ENCODE data around the gene MISP.

The MISP gene

GRCh38 chr19:801861-802497 lies 51.1 kb downstream of the MISP start:
- H3K4me3 ChIP-seq (replicated peaks in 1 of 2; ENCODE audit: low read depth in 2 of 2, low read length in 2 of 2): peak overlapping the region; percentile 34 to 44
- DNase-seq (ENCODE audit: low read depth in 2 of 2): peak; percentile 66 to 85
- no peak for TF ChIP-seq CTCF (IDR thresholded peaks at IDR 0.05; ENCODE audit: low read depth, low read length)

DNA sequence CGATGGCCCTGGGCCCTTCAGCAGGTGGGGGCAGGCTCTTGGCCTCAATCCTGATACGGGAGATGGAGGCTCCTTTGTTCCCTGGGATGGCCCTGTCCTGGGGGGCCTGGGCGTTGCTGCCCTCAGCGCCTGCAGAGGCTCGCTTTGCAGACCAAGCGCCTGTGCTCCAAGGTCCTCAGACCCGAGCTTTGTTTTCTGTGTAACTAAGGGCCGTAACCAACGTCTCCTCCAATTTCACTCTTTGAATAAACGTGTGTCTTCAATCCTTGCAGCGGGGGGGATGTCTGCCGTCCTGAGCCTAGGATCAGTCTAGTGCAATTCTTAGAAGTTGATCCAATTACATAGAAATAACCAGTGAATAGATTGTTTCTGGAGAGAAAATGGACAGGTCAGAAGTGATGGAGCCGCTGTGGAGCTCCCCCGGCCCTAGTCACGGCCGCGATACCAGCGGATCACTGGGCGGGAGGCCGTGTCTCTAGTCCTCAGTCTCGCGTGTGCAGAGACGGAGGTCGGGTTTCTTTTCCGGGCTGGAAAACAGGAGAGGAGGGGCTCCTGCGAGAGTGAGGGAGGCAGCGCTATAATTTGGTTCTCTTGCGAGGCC lies 51.7 kb downstream of the MISP start:
- peak overlapping the region; percentile 34 to 44 for H3K4me3 ChIP-seq (replicated peaks in 1 of 2; ENCODE audit: low read depth in 2 of 2, low read length in 2 of 2)
- TF ChIP-seq CTCF (IDR thresholded peaks at IDR 0.05; ENCODE audit: low read depth, low read length): no peak
- peak in 1 of 2 donors; percentile 54 for DNase-seq (ENCODE audit: low read depth in 2 of 2)

- no peak for TF ChIP-seq CTCF (IDR thresholded peaks at IDR 0.05; ENCODE audit: low read depth, low read length)
- H3K4me3 ChIP-seq (replicated peaks in 1 of 2; ENCODE audit: low read depth in 2 of 2, low read length in 2 of 2): peak overlapping the region in 1 of 2 donors; percentile 44
- DNase-seq (ENCODE audit: low read depth in 2 of 2): no peak
Measured at GRCh38 chr19:803099-803561, 52.2 kb downstream of the MISP start.

DNA sequence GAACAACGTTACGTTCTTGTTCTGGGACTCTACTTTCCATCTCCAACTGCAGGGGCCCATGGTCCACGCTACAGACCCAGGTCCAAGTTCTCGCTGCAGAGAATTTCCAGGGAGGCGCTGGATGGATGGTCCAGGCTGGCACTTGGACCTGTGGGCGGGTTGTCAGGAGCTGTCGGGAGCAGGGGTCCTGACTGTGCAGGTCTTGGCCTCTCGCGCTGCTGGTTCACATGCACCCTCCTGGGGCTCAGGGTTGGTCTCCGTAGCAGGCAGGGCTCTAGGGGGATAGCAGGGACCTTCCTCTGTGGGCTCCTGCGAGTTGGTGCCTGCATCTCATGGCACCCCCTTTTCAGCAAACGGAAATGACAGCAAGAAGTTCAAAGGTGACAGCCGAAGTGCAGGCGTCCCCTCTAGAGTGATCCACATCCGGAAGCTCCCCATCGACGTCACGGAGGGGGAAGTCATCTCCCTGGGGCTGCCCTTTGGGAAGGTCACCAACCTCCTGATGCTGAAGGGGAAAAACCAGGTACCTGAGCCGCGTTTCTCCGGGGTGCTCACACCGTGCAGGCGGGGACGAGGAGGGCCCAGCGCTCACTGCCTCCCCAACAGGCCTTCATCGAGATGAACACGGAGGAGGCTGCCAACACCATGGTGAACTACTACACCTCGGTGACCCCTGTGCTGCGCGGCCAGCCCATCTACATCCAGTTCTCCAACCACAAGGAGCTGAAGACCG lies 52.9 kb downstream of the MISP start:
- DNase-seq (ENCODE audit: low read depth in 2 of 2): no peak
- no peak for TF ChIP-seq CTCF (IDR thresholded peaks at IDR 0.05; ENCODE audit: low read depth, low read length)
- H3K4me3 ChIP-seq (replicated peaks in 1 of 2; ENCODE audit: low read depth in 2 of 2, low read length in 2 of 2): no peak overlapping the region

DNA sequence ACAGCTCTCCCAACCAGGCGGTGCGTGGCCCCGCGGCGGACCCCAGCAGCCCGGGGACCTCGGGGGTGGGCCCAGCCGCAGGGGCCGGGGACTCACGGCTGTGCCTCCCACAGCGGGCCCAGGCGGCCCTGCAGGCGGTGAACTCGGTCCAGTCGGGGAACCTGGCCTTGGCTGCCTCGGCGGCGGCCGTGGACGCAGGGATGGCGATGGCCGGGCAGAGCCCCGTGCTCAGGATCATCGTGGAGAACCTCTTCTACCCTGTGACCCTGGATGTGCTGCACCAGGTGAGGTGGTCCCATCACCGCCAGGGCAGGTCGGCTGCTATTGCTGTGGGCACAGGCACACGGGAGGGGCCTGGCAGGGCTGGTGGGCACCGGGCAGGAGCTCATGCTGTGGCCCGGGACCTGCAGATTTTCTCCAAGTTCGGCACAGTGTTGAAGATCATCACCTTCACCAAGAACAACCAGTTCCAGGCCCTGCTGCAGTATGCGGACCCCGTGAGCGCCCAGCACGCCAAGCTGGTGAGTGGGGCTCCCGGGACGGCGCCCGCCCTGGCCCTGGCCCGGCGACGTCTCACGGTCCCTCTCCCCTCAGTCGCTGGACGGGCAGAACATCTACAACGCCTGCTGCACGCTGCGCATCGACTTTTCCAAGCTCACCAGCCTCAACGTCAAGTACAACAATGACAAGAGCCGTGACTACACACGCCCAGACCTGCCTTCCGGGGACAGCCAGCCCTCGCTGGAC lies 53.7 kb downstream of the MISP start:
- TF ChIP-seq CTCF (IDR thresholded peaks at IDR 0.05; ENCODE audit: low read depth, low read length): no peak
- DNase-seq (ENCODE audit: low read depth in 2 of 2): no peak
- H3K4me3 ChIP-seq (replicated peaks in 1 of 2; ENCODE audit: low read depth in 2 of 2, low read length in 2 of 2): no peak overlapping the region

DNA sequence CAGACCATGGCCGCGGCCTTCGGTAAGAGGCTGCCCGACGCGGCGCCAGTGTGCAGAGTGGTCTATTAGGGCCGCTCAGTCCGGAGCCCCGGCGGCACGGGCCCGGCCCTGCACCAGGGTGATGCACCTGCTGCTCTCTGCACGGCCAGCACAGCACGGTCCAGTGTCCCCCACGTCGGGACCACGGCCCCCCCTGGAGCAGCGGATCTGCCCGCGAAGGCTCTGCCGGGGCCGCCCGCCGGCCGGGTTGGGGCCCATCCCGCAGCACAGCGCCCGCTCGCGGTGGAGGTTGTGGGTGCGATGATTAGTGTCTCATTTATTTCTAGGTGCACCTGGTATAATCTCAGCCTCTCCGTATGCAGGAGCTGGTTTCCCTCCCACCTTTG lies 54.2 kb downstream of the MISP start:
- no peak for DNase-seq (ENCODE audit: low read depth in 2 of 2)
- no peak overlapping the region for H3K4me3 ChIP-seq (replicated peaks in 1 of 2; ENCODE audit: low read depth in 2 of 2, low read length in 2 of 2)

More for the DNA sequence above, 54.2 kb downstream of the MISP start:
- no peak for TF ChIP-seq CTCF (IDR thresholded peaks at IDR 0.05; ENCODE audit: low read depth, low read length)

Data from cardiac fibroblast (primary cell).